ENCODE results near the gene PPP1R36. TPM values are rescaled to one million over a fixed set of nuclear protein-coding genes. Genes with fewer than 3 reads are reported as not detected.

The PPP1R36 gene
- total and polyA plus RNA-seq, 7 donors: 1.1 to 8.6 (median 2.3) TPM; not detected in 2

DNA sequence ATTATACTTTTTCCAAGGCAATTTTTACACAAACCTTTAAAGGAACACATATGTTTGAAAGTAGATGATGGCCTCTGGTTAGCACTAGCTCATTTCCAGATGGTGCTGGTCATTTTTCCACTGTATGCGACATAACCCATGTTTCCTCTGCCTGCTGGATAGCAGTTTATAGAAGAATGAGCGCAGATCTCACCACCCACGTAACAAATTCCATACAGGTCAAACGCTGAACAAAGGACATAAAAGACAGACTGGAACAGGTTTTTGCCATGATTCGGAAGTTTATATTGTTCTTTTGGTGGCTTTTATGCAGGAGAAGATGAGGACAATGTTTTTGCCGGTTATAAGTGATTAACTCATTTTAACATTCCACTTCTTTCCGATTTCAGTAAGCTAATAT lies 30.7 kb downstream of the PPP1R36 start:
- Histone ChIP-seq H3K4me3 (no peak overlapping the region), H3K9me3 (no peaks in the 10 kb centered on the region), H3K27ac (peak overlapping the region; percentile 36 to 63 (median 52)), H3K27me3 (no peaks in the 10 kb centered on the region), H3K36me3 (no peaks in the 10 kb centered on the region), H3K4me1 (peaks cover 0 to 37% (median 24%) of the 10 kb centered on the region in 4 donors)
- intact Hi-C loops (cut with DNase I): no loop called here
- no peak for TF ChIP-seq CTCF (IDR thresholded peaks at IDR 0.05)
- TF ChIP-seq POLR2A (IDR thresholded peaks at IDR 0.05): no peak
- no peak for TF ChIP-seq EP300 (IDR thresholded peaks at IDR 0.05)
- TF ChIP-seq POLR2AphosphoS5 (IDR thresholded peaks at IDR 0.05): no peak
- no peak for DNase-seq
- 83 to 86% methylated on average over 7 of the region's 7 CpGs for WGBS, 2 donors

DNA sequence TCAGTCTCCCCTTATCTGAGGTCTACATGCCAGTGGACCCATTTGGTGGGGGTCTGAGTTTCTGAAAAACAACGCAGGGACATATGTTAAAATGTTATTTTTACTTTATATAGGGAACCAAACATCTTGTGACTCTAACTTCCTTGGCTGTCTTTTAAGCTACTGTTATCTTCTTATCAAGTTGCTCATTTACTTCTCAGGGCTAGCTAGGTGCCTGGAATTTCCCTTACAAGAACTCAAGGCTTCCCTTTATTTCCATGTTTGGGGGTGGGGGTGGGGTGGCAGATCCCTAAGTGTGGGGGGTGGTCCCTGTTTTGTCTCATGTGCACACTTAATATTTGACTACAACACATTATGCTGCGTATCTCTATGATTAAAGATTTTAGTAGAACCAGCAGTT lies 31.6 kb downstream of the PPP1R36 start:
- Histone ChIP-seq H3K4me3 (no peak overlapping the region), H3K4me1 (peaks cover 0 to 37% (median 24%) of the 10 kb centered on the region in 4 donors), H3K27ac (peak overlapping the region in 3 of 4 donors; percentile 36 to 63 (median 53)), H3K36me3 (no peaks in the 10 kb centered on the region), H3K9me3 (no peaks in the 10 kb centered on the region), H3K27me3 (no peaks in the 10 kb centered on the region)
- 72 to 83% methylated on average over 2 of the region's 2 CpGs for WGBS, 2 donors
- DNase-seq: no peak
- intact Hi-C loops (cut with DNase I): no loop called here
- TF ChIP-seq CTCF (IDR thresholded peaks at IDR 0.05) (no peak), POLR2A (IDR thresholded peaks at IDR 0.05) (no peak), EP300 (IDR thresholded peaks at IDR 0.05) (no peak), POLR2AphosphoS5 (IDR thresholded peaks at IDR 0.05) (no peak)

DNA sequence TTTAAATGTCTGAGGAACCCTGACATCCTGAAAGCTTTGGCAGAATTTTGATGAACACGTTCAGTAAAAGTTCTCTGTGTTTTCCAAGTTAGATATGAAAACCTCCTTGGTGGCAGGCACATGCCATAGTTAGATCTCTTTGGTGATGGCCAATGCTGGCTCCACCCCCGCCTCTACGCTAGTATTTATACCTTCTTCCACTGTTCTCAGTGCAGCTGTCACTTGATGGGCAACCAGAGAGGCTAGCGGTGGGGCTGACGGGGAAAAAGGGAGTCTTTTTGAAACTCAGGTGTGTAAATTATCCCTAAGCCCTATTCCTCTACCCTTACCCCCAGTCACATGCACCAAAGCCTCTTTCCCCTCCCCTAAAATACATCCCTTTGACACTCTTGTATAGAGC lies 32.1 kb downstream of the PPP1R36 start:
- Histone ChIP-seq H3K9me3 (no peaks in the 10 kb centered on the region), H3K4me3 (no peak overlapping the region), H3K27me3 (no peaks in the 10 kb centered on the region), H3K27ac (no peak overlapping the region), H3K36me3 (no peaks in the 10 kb centered on the region), H3K4me1 (peaks cover 0 to 37% (median 24%) of the 10 kb centered on the region in 4 donors)
- intact Hi-C loops (cut with DNase I): no loop called here
- no peak for TF ChIP-seq EP300 (IDR thresholded peaks at IDR 0.05)
- TF ChIP-seq POLR2A (IDR thresholded peaks at IDR 0.05): no peak
- TF ChIP-seq POLR2AphosphoS5 (IDR thresholded peaks at IDR 0.05): no peak
- TF ChIP-seq CTCF (IDR thresholded peaks at IDR 0.05): no peak
- 78 to 84% methylated on average over 5 of the region's 5 CpGs for WGBS, 2 donors
- no peak for DNase-seq

GRCh38 chr14:64584190-64584589 lies 34.4 kb downstream of the PPP1R36 start:
- no peaks in the 10 kb centered on the region for H3K36me3 ChIP-seq
- H3K4me1 ChIP-seq: peaks cover 0 to 37% (median 24%) of the 10 kb centered on the region in 4 donors
- DNase-seq: no peak
- no peaks in the 10 kb centered on the region for H3K9me3 ChIP-seq
- intact Hi-C loops (cut with DNase I): no loop called here
- 93 to 98% methylated on average over 1 of the region's 1 CpG for WGBS, 2 donors
- peak overlapping the region in 3 of 4 donors; percentile 68 to 79 (median 78) for H3K27ac ChIP-seq
- H3K27me3 ChIP-seq: no peaks in the 10 kb centered on the region
- TF ChIP-seq POLR2AphosphoS5 (IDR thresholded peaks at IDR 0.05): peak in 2 of 4 donors; percentile 30 to 32
- no peak for TF ChIP-seq EP300 (IDR thresholded peaks at IDR 0.05)
- no peak overlapping the region for H3K4me3 ChIP-seq

GRCh38 chr14:64591809-64592208 lies 42.0 kb downstream of the PPP1R36 start:
- Histone ChIP-seq H3K4me3 (no peak overlapping the region), H3K36me3 (no peaks in the 10 kb centered on the region), H3K27ac (no peak overlapping the region), H3K9me3 (no peaks in the 10 kb centered on the region), H3K27me3 (no peaks in the 10 kb centered on the region), H3K4me1 (no peaks in the 10 kb centered on the region)
- WGBS, 2 donors: 95 to 98% methylated on average over 3 of the region's 3 CpGs
- intact Hi-C loops (cut with DNase I): no loop called here
- DNase-seq: no peak
- TF ChIP-seq EP300 (IDR thresholded peaks at IDR 0.05) (no peak), POLR2A (IDR thresholded peaks at IDR 0.05) (no peak), CTCF (IDR thresholded peaks at IDR 0.05) (no peak), POLR2AphosphoS5 (IDR thresholded peaks at IDR 0.05) (no peak)

Measured in sigmoid colon (tissue), 7 donors.